HepG2 (cell line): ENCODE measurements around the gene PROX2. TPM values are rescaled to one million over a fixed set of nuclear protein-coding genes. Genes with fewer than 3 reads are reported as not detected.

Experiments
- BATF2 ChIP-seq: sonication (generic); formaldehyde crosslinking; IDR thresholded peaks from 2 replicates; pipeline ENCODE4 v1.8.0; 2022; ENCODE audit warnings: mild to moderate bottlenecking, missing genetic modification reagents, moderate library complexity
- BRCA1 ChIP-seq: sonication (generic); formaldehyde crosslinking; IDR thresholded peaks from 2 replicates; pipeline ENCODE4 v1.4.0; 2020; ENCODE audit warnings: missing genetic modification reagents
- CCDC6 ChIP-seq: sonication (generic); formaldehyde crosslinking; IDR thresholded peaks from 2 replicates; pipeline ENCODE4 v1.8.1; 2022; ENCODE audit warnings: mild to moderate bottlenecking, missing genetic modification reagents, moderate library complexity
- CENPT ChIP-seq: sonication (generic); formaldehyde crosslinking; IDR thresholded peaks from 2 replicates; pipeline ENCODE4 v1.8.0; 2022; ENCODE audit warnings: low read depth, mild to moderate bottlenecking, moderate library complexity, missing genetic modification reagents
- ETV5 ChIP-seq: IDR thresholded peaks from 2 replicates; pipeline ENCODE4 v1.6.1; 2018; ENCODE audit warnings: missing biosample characterization, missing genetic modification reagents, inconsistent platforms, borderline replicate concordance
- GMEB1 ChIP-seq: sonication (generic); formaldehyde crosslinking; IDR thresholded peaks from 2 replicates; pipeline ENCODE4 v1.5.1; 2020; ENCODE audit warnings: missing genetic modification reagents, mild to moderate bottlenecking, borderline replicate concordance
- IRF2 ChIP-seq: IDR thresholded peaks from 2 replicates; pipeline ENCODE4 v1.6.1; 2018; ENCODE audit warnings: missing genetic modification reagents, missing compliant biosample characterization
- NFAT5 ChIP-seq: sonication (generic); formaldehyde crosslinking; IDR thresholded peaks from 2 replicates; pipeline ENCODE4 v1.4.0; 2020; ENCODE audit warnings: missing genetic modification reagents
- NKX3-1 ChIP-seq: sonication (generic); formaldehyde crosslinking; IDR thresholded peaks from 2 replicates; pipeline ENCODE4 v1.5.0; 2020; ENCODE audit warnings: missing genetic modification reagents
- RFX1 ChIP-seq: fragments of 450-650 bp; IDR thresholded peaks from 2 replicates; pipeline ENCODE4 v1.6.1; 2017
- RNF2 ChIP-seq: fragments of 450-650 bp; conservative IDR thresholded peaks from 2 replicates; pipeline ENCODE4 v1.6.1; 2016; ENCODE audit warnings: low read depth
- TAF15 ChIP-seq: fragments of 200-400 bp; formaldehyde crosslinking; IDR thresholded peaks from one replicate; pipeline ENCODE4 v1.6.1; 2018; ENCODE audit warnings: mild to moderate bottlenecking, low read depth, low read length; ENCODE audit not compliant: poor library complexity, severe bottlenecking
- THAP9 ChIP-seq: sonication (generic); formaldehyde crosslinking; IDR thresholded peaks from 2 replicates; pipeline ENCODE4; 2020; ENCODE audit warnings: missing genetic modification reagents, mild to moderate bottlenecking, borderline replicate concordance
- YEATS2 ChIP-seq: sonication (generic); formaldehyde crosslinking; IDR thresholded peaks from 2 replicates; pipeline ENCODE4 v1.4.0; 2020; ENCODE audit warnings: missing genetic modification reagents, borderline replicate concordance
- ZEB1 ChIP-seq: IDR thresholded peaks from 2 replicates; pipeline ENCODE4 v1.6.1; 2012; ENCODE audit warnings: mild to moderate bottlenecking, low read depth, inconsistent platforms; ENCODE audit not compliant: insufficient replicate concordance
- ZMYM4 ChIP-seq: sonication (generic); formaldehyde crosslinking; IDR thresholded peaks from 2 replicates; pipeline ENCODE4 v1.8.1; 2023; ENCODE audit warnings: mild to moderate bottlenecking, missing genetic modification reagents
- ZNF33A ChIP-seq: sonication (generic); formaldehyde crosslinking; IDR thresholded peaks from 2 replicates; pipeline ENCODE4 v1.5.1; 2020; ENCODE audit warnings: missing genetic modification reagents, mild to moderate bottlenecking, moderate library complexity, borderline replicate concordance
- ZNF33B ChIP-seq: sonication (generic); formaldehyde crosslinking; IDR thresholded peaks from 2 replicates; pipeline ENCODE4 v1.5.1; 2020; ENCODE audit warnings: mild to moderate bottlenecking, missing genetic modification reagents
- ZNF350 ChIP-seq: sonication (generic); formaldehyde crosslinking; IDR thresholded peaks from 2 replicates; pipeline ENCODE4 v1.4.0; 2020; ENCODE audit warnings: mild to moderate bottlenecking, low read depth, missing genetic modification reagents, borderline replicate concordance
- ZNF589 ChIP-seq: sonication (generic); formaldehyde crosslinking; conservative IDR thresholded peaks from 2 replicates; pipeline ENCODE4 v1.8.0; 2022; ENCODE audit warnings: mild to moderate bottlenecking, moderate library complexity, missing genetic modification reagents
- ZNF674 ChIP-seq: sonication (generic); formaldehyde crosslinking; IDR thresholded peaks from 2 replicates; pipeline ENCODE4 v1.5.0; 2020; ENCODE audit warnings: low read depth, mild to moderate bottlenecking, missing genetic modification reagents
- polyA plus RNA-seq, 8 experiments: library from polyadenylated mRNA; depleted of rRNA in 3 of 8; stranded (reverse) in 7 of 8; unstranded in 1 of 8; fragments of >200 nt; fragmentation: Illumina TruSeq in 4 of 8; extraction: Trizol in 4 of 8; gene quantifications; 2 replicates each; pipeline versions ENCODE4 v1.2.1 to v1.2.3, GENCODE V29; 2011 to 2016; ENCODE audit warnings: low read depth in 4 of 8, missing spikeins in 1 of 8, mixed read lengths in 1 of 8; ENCODE audit not compliant: insufficient read depth in 1 of 8
- total RNA-seq, 5 experiments: library from RNA; depleted of rRNA; stranded (reverse); fragments of >200 nt; fragmentation: Illumina TruSeq; extraction: Trizol; gene quantifications; 2 replicates each; pipeline ENCODE4 v1.2.3, GENCODE V29; 2016; ENCODE audit warnings: low read depth in 1 of 5

The PROX2 gene
- total and polyA plus RNA-seq, 2 of the 13 experiments (the other 11 are each of a cell fraction or from before 2014, with no cell fraction given), result not detected

GRCh38 chr14:74898694-74899093 lies 22.7 kb upstream of the PROX2 start (continued):
- TF ChIP-seq ZNF350 (CRISPR knock-in tag) (peak; percentile 83; the same call in 1 of the 2 replicates), NKX3-1 (CRISPR knock-in tag) (no peak), THAP9 (CRISPR knock-in tag) (peak; percentile 47; the same call in 1 of the 2 replicates), RFX1 (no peak), ZNF589 (peak; percentile 59; the same call in 1 of the 2 replicates), CENPT (no peak), TAF15 (no peak), ZNF33B (CRISPR knock-in tag) (no peak), ETV5 (CRISPR knock-in tag) (peak; percentile 69; the same call in 1 of the 2 replicates), BRCA1 (CRISPR knock-in tag) (peak; percentile 50), RNF2 (0 out of 2 replicates have a peak, but pooled peaks have one; percentile 58), YEATS2 (CRISPR knock-in tag) (peak; percentile 83), CCDC6 (CRISPR knock-in tag) (no peak), NFAT5 (CRISPR knock-in tag) (no peak), BATF2 (CRISPR knock-in tag) (no peak), IRF2 (peak; percentile 83; the same call in 1 of the 2 replicates), ZEB1 (no peak), ZNF33A (CRISPR knock-in tag) (no peak), ZMYM4 (CRISPR knock-in tag) (peak; percentile 85), GMEB1 (CRISPR knock-in tag) (peak; percentile 50; the same call in 1 of the 2 replicates), ZNF674 (CRISPR knock-in tag) (no peak)
